HepG2 (cell line): Measurements from ENCODE around the gene LRRC27. TPM values are rescaled to one million over a fixed set of nuclear protein-coding genes. Genes with fewer than 3 reads are reported as not detected.

ENCODE experiments used
- ATAC-seq: fragments of 200-7000 bp; cut with Tn5 transposase; 3 replicates; pipeline ENCODE4 v1.9.1; 2020; ENCODE audit warnings: mild to moderate bottlenecking, moderate library complexity
- BruUV-seq: library from RNA; stranded (reverse); fragments of 400-500 nt; replicated peaks from 2 replicates; lab custom pipeline; 2021; lab: Mats Ljungman, UMichigan
- CTCF ChIA-PET: fragments of 300-600 bp; formaldehyde crosslinking; extraction: SDS; loops from one replicate; lab custom pipeline; 2021; ENCODE audit warnings: low total read pairs, inconsistent platforms, low intra/inter-chr PET ratio; lab: Yijun Ruan, JAX
- POLR2A ChIA-PET: fragments of 350-600 bp; sonication (Branson Sonifier 250); formaldehyde crosslinking; loops from one replicate; lab custom pipeline; 2020; ENCODE audit warnings: antibody characterized with exemption, inconsistent platforms; lab: Yijun Ruan, JAX
- DNase-seq: peaks from one replicate; pipeline ENCODE4 v3.0.0-alpha.2; 2015; ENCODE audit warnings: low spot score
- FAIRE-seq: peaks from 3 replicates; lab custom pipeline; 2011; peaks lifted over from hg19 to GRCh38; lab: Jason Lieb, UNC
- H2AFZ ChIP-seq: one replicate; pipeline ENCODE4 v1.6.1; 2011; ENCODE audit warnings: low read length, inconsistent platforms
- H3K27ac ChIP-seq: fragments of 300-600 bp; 3 replicates; pipeline ENCODE4 v1.8.0; 2011; ENCODE audit warnings: mixed run types, mild to moderate bottlenecking, mixed read lengths, low read length, inconsistent platforms; ENCODE audit not compliant: insufficient read depth; ENCODE audit errors: extremely low read length
- H3K27me3 ChIP-seq, 2 experiments: fragments of 200-600 bp in 1 of 2; 2 replicates in 1 of 2; 3 replicates in 1 of 2; pipeline versions ENCODE4 v1.6.0 to v1.8.0; 2011; ENCODE audit warnings: low read length in 2 of 2, mild to moderate bottlenecking in 2 of 2, moderate library complexity in 2 of 2, inconsistent platforms in 1 of 2; ENCODE audit not compliant: insufficient read depth in 2 of 2, control insufficient read depth in 1 of 2
- H3K36me3 ChIP-seq, 2 experiments: fragments of 200-600 bp in 1 of 2; replicated peaks in 1 of 2; 2 replicates in 1 of 2; 3 replicates in 1 of 2; pipeline versions ENCODE4 v1.5.1 to v1.8.0; 2011; ENCODE audit warnings: low read length in 2 of 2, inconsistent platforms in 1 of 2; ENCODE audit not compliant: insufficient read depth in 2 of 2, control insufficient read depth in 1 of 2
- H3K4me1 ChIP-seq: 2 replicates; pipeline ENCODE4 v1.5.1; 2012; ENCODE audit warnings: low read length, inconsistent platforms; ENCODE audit not compliant: insufficient read depth
- H3K4me2 ChIP-seq: 2 replicates; pipeline ENCODE4 v1.6.0; 2011; ENCODE audit warnings: low read depth, low read length, inconsistent platforms
- H3K4me3 ChIP-seq, 3 experiments: fragments of 200-600 bp in 1 of 3; sonication (generic), shearing (Covaris generic) in 1 of 3; replicated peaks in 1 of 3; 2 replicates each; pipeline ENCODE4 v1.5.1; 2011 to 2016; ENCODE audit warnings: low read length in 3 of 3, inconsistent platforms in 2 of 3, low read depth in 2 of 3, mild to moderate bottlenecking in 2 of 3, control low read depth in 1 of 3, mixed read lengths in 1 of 3; ENCODE audit not compliant: insufficient read depth in 1 of 3
- H3K79me2 ChIP-seq: one replicate; pipeline ENCODE4 v1.6.1; 2011; ENCODE audit warnings: low read length, inconsistent platforms; ENCODE audit not compliant: insufficient read depth
- H3K9ac ChIP-seq: 2 replicates; pipeline ENCODE4 v1.6.0; 2011; ENCODE audit warnings: mild to moderate bottlenecking, low read depth, low read length, inconsistent platforms; ENCODE audit not compliant: insufficient read depth
- H3K9me3 ChIP-seq: 2 replicates; pipeline ENCODE4 v1.5.1; 2012; ENCODE audit warnings: mild to moderate bottlenecking, low read length
- H4K20me1 ChIP-seq: 2 replicates; pipeline ENCODE4 v1.6.0; 2011; ENCODE audit warnings: inconsistent platforms, mild to moderate bottlenecking, low read length, moderate library complexity; ENCODE audit not compliant: insufficient read depth
- DNMT1 ChIP-seq: sonication (generic); formaldehyde crosslinking; IDR thresholded peaks from 2 replicates; pipeline ENCODE4 v1.5.1; 2020; ENCODE audit warnings: mild to moderate bottlenecking, missing genetic modification reagents
- GABPA ChIP-seq, 2 experiments: IDR thresholded peaks; 2 replicates each; pipeline ENCODE4 v1.6.1; 2011 to 2016; ENCODE audit warnings: low read depth in 2 of 2, low read length in 1 of 2, missing biosample characterization in 1 of 2, missing genetic modification characterization in 1 of 2
- HOXD1 ChIP-seq: sonication (generic); formaldehyde crosslinking; IDR thresholded peaks from 2 replicates; pipeline ENCODE4 v1.5.0; 2020; ENCODE audit warnings: missing genetic modification reagents
- KLF11 ChIP-seq: IDR thresholded peaks from 2 replicates; pipeline ENCODE4 v1.6.1; 2016; ENCODE audit warnings: missing compliant biosample characterization
- MNT ChIP-seq: fragments of 450-650 bp; IDR thresholded peaks from 2 replicates; pipeline ENCODE4 v1.6.1; 2016
- RAD51 ChIP-seq: fragments of 450-650 bp; IDR thresholded peaks from 2 replicates; pipeline ENCODE4 v1.6.1; 2016; ENCODE audit warnings: borderline replicate concordance
- WGBS: methylation state at CpG from one replicate; pipeline ENCODE4 v1.1.6; 2017; ENCODE audit warnings: low lambda C conversion rate; 5-methylcytosine and 5-hydroxymethylcytosine counted together
- in situ Hi-C: cut with HindIII; loops from 2 replicates; pipeline ENCODE4 v1.10.0; 2017; ENCODE audit warnings: low pct_unique_long_range_greater_than_20kb; ENCODE audit not compliant: extremely low pct_ligation_motif_present
- intact Hi-C: fragments of 100-400 bp; cut with micrococcal nuclease; formaldehyde crosslinking; loops from one replicate; pipeline ENCODE4 v1.10.0; 2022; ENCODE audit not compliant: unreplicated experiment
- polyA plus RNA-seq, 8 experiments: library from polyadenylated mRNA; depleted of rRNA in 3 of 8; stranded (reverse) in 7 of 8; unstranded in 1 of 8; fragments of >200 nt; fragmentation: Illumina TruSeq in 4 of 8; extraction: Trizol in 4 of 8; gene quantifications; 2 replicates each; pipeline versions ENCODE4 v1.2.1 to v1.2.3, GENCODE V29; 2011 to 2016; ENCODE audit warnings: low read depth in 4 of 8, missing spikeins in 1 of 8, mixed read lengths in 1 of 8; ENCODE audit not compliant: insufficient read depth in 1 of 8
- total RNA-seq, 5 experiments: library from RNA; depleted of rRNA; stranded (reverse); fragments of >200 nt; fragmentation: Illumina TruSeq; extraction: Trizol; gene quantifications; 2 replicates each; pipeline ENCODE4 v1.2.3, GENCODE V29; 2016; ENCODE audit warnings: low read depth in 1 of 5

The LRRC27 gene
- total and polyA plus RNA-seq, 2 of the 13 experiments (the other 11 are each of a cell fraction or from before 2014, with no cell fraction given): 4.2 to 4.6 TPM

- Histone ChIP-seq H3K79me2 (no peaks in the 10 kb centered on the region), H3K36me3 (no peaks in the 10 kb centered on the region), H3K9ac (no peak overlapping the region), H3K9me3 (no peaks in the 10 kb centered on the region), H3K4me3 (no peak overlapping the region), H3K4me1 (peaks cover 24% of the 10 kb centered on the region), H3K27ac (no peak overlapping the region), H3K4me2 (no peak overlapping the region), H3K27me3 (peaks cover 0 to 2% of the 10 kb centered on the region in 2 experiments; a peak in 1 of 5 replicates), H2AFZ (no peak overlapping the region), H4K20me1 (no peaks in the 10 kb centered on the region)
- ATAC-seq: no peak
- ChIA-PET CTCF (no interaction called here), POLR2A (no interaction called here)
- no peak for FAIRE-seq
- WGBS: 90% methylated on average over 61 of the region's 61 CpGs
- DNase-seq: no peak
- in situ Hi-C loops (no loop called here), intact Hi-C loops (no loop called here)
- no TSS peak for BruUV-seq
- TF ChIP-seq GABPA (IDR thresholded peaks at IDR 0.05; ENCODE audit: low read depth, low read length): 0 out of 2 replicates have a peak, but pooled peaks have one; percentile 11
- TF ChIP-seq GABPA (CRISPR knock-in tag; IDR thresholded peaks at IDR 0.05; ENCODE audit: low read depth): no peak
- peak; percentile 33; the same call in 1 of the 2 replicates for TF ChIP-seq DNMT1 (CRISPR knock-in tag)
- peak; percentile 98 for TF ChIP-seq MNT
- TF ChIP-seq KLF11: no peak
- TF ChIP-seq RAD51: no peak
Observed at GRCh38 chr10:132425029-132425756, 93.2 kb downstream of the LRRC27 start.

- Histone ChIP-seq H3K36me3 (no peaks in the 10 kb centered on the region), H3K9ac (no peak overlapping the region), H3K4me2 (no peak overlapping the region), H3K9me3 (no peaks in the 10 kb centered on the region), H4K20me1 (no peaks in the 10 kb centered on the region)
- 75% methylated on average over 4 of the region's 9 CpGs for WGBS
- CTCF ChIA-PET: no interaction called here
- intact Hi-C loops: no loop called here
- BruUV-seq: no TSS peak
- FAIRE-seq: no peak
- no peak for TF ChIP-seq HOXD1 (CRISPR knock-in tag)
- TF ChIP-seq, all 625 proteins: peak for 0
- H3K4me1 ChIP-seq: peaks cover 18% of the 10 kb centered on the region
- in situ Hi-C loops: no loop called here
- peaks cover 0 to 2% of the 10 kb centered on the region in 2 experiments; a peak in 1 of 5 replicates for H3K27me3 ChIP-seq
- no peak overlapping the region for H3K27ac ChIP-seq
- POLR2A ChIA-PET: no interaction called here
- no peaks in the 10 kb centered on the region for H3K79me2 ChIP-seq
- no peak overlapping the region for H2AFZ ChIP-seq
- DNase-seq (no peak), ATAC-seq (no peak)
- no peak overlapping the region for H3K4me3 ChIP-seq
Observed at GRCh38 chr10:132425757-132426155, 93.8 kb downstream of the LRRC27 start.
